Common myeloid progenitor, CD34-positive (primary cell): ENCODE data around the gene SMCR8.

Source experiments
- CTCF ChIA-PET: fragments of 350-600 bp; sonication (Branson Sonifier 250); formaldehyde crosslinking; loops from one replicate; lab custom pipeline; 2021; ENCODE audit warnings: antibody characterized with exemption; lab: Charles Lee
- POLR2A ChIA-PET: fragments of 350-600 bp; sonication (Branson Sonifier 250); formaldehyde crosslinking; loops from one replicate; lab custom pipeline; 2021; ENCODE audit warnings: antibody characterized with exemption; lab: Charles Lee
- DNase-seq, 3 donors: peaks; one replicate each; pipeline versions ENCODE4 v3.0.0 to v3.0.0-alpha.2; 2013
- H3K27ac ChIP-seq, 2 experiments: 1 replicate in 1 of 2; 2 replicates in 1 of 2; pipeline ENCODE4 v1.7.0; 2013; ENCODE audit warnings: inconsistent platforms in 2 of 2, low read length in 2 of 2, mild to moderate bottlenecking in 2 of 2, low read depth in 1 of 2, moderate library complexity in 1 of 2; ENCODE audit not compliant: severe bottlenecking in 2 of 2, insufficient read depth in 1 of 2, poor library complexity in 1 of 2
- H3K27me3 ChIP-seq, 5 experiments: replicated peaks in 2 of 5; 1 replicate in 3 of 5; 2 replicates in 2 of 5; pipeline versions ENCODE4 v1.6.1 to v1.7.0; 2013; ENCODE audit warnings: low read length in 4 of 5, mild to moderate bottlenecking in 2 of 5, moderate library complexity in 2 of 5, inconsistent platforms in 1 of 5; ENCODE audit not compliant: insufficient read depth in 5 of 5, control insufficient read depth in 4 of 5
- H3K36me3 ChIP-seq, 4 experiments: 1 replicate in 2 of 4; 2 replicates in 2 of 4; pipeline versions ENCODE4 v1.6.1 to v1.7.0; 2013; ENCODE audit warnings: low read length in 3 of 4, control low read depth in 1 of 4, mild to moderate bottlenecking in 1 of 4; ENCODE audit not compliant: control insufficient read depth in 4 of 4, insufficient read depth in 4 of 4
- H3K4me1 ChIP-seq, 4 experiments: 1 replicate in 3 of 4; 2 replicates in 1 of 4; pipeline versions ENCODE4 v1.6.1 to v1.7.1; 2013; ENCODE audit warnings: low read length in 3 of 4, mild to moderate bottlenecking in 3 of 4, control low read depth in 1 of 4, inconsistent platforms in 1 of 4, moderate library complexity in 1 of 4; ENCODE audit not compliant: control insufficient read depth in 4 of 4, insufficient read depth in 4 of 4; ENCODE audit errors: control extremely low read depth in 1 of 4
- H3K4me3 ChIP-seq, 7 experiments: 1 replicate in 4 of 7; 2 replicates in 3 of 7; pipeline versions ENCODE4 v1.5.1 to v1.7.0; 2013; ENCODE audit warnings: mild to moderate bottlenecking in 7 of 7, low read length in 6 of 7, moderate library complexity in 6 of 7, inconsistent platforms in 2 of 7, low read depth in 2 of 7, control low read depth in 1 of 7; ENCODE audit not compliant: insufficient read depth in 4 of 7, control insufficient read depth in 1 of 7; ENCODE audit errors: extremely low read depth in 1 of 7
- H3K9me3 ChIP-seq, 5 experiments: 1 replicate in 4 of 5; 2 replicates in 1 of 5; pipeline versions ENCODE4 v1.6.1 to v1.7.1; 2013; ENCODE audit warnings: low read length in 4 of 5, mild to moderate bottlenecking in 2 of 5, inconsistent platforms in 1 of 5, low read depth in 1 of 5, moderate library complexity in 1 of 5; ENCODE audit not compliant: control insufficient read depth in 4 of 5, insufficient read depth in 2 of 5; ENCODE audit errors: control extremely low read depth in 1 of 5
- WGBS: methylation state at CpG from one replicate; pipeline ENCODE4 v1.1.5; 2013; ENCODE audit not compliant: insufficient coverage; 5-methylcytosine and 5-hydroxymethylcytosine counted together

The SMCR8 gene

GRCh38 chr17:18318117-18318516 is 3.0 kb downstream of the SMCR8 start:
- 86% methylated on average over 6 of the region's 7 CpGs for WGBS
- H3K27ac ChIP-seq: peak overlapping the region in 1 of 2 experiments; percentile 56
- peaks cover 18 to 51% (median 46%) of the 10 kb centered on the region in 4 experiments for H3K4me1 ChIP-seq
- H3K9me3 ChIP-seq: no peaks in the 10 kb centered on the region
- CTCF ChIA-PET: interaction anchor here (0.8 kb wide), 1 partner anchor 69 kb away, joined by 3 read pairs; no protein-coding TSS in a partner anchor
- peaks cover 0 to 58% (median 42%) of the 10 kb centered on the region in 4 experiments for H3K36me3 ChIP-seq
- POLR2A ChIA-PET: no interaction called here
- no peak for DNase-seq
- H3K27me3 ChIP-seq: no peaks in the 10 kb centered on the region
- peak overlapping the region in 2 of 7 experiments; percentile 1 to 39 for H3K4me3 ChIP-seq

GRCh38 chr17:18318771-18319450 is 3.8 kb downstream of the SMCR8 start:
- Histone ChIP-seq H3K27me3 (no peaks in the 10 kb centered on the region), H3K9me3 (no peaks in the 10 kb centered on the region), H3K36me3 (peaks cover 1 to 66% (median 50%) of the 10 kb centered on the region in 4 experiments), H3K27ac (no peak overlapping the region), H3K4me1 (peaks cover 10 to 43% (median 39%) of the 10 kb centered on the region in 4 experiments), H3K4me3 (peak overlapping the region in 1 of 7 experiments; percentile 4)
- CTCF ChIA-PET: interaction anchor here (2.2 to 2.3 kb wide), 2 partner anchors 10 to 177 kb away, joined by 9 to 10 read pairs; no protein-coding TSS in a partner anchor
- POLR2A ChIA-PET: no interaction called here
- no peak for DNase-seq
- 92% methylated on average over 13 of the region's 18 CpGs for WGBS

- Histone ChIP-seq H3K4me1 (peaks cover 6 to 40% (median 35%) of the 10 kb centered on the region in 4 experiments), H3K36me3 (peaks cover 7 to 74% (median 55%) of the 10 kb centered on the region in 4 experiments), H3K4me3 (no peak overlapping the region), H3K9me3 (no peaks in the 10 kb centered on the region), H3K27ac (no peak overlapping the region), H3K27me3 (no peaks in the 10 kb centered on the region)
- ChIA-PET CTCF (interaction anchor here (0.6 to 2.3 kb wide), 10 partner anchors 10 to 445 kb away, joined by 3 to 10 read pairs (median 4); no protein-coding TSS in a partner anchor), POLR2A (no interaction called here)
- DNase-seq: peak; percentile 42 to 67 (median 61)
- 83% methylated on average over 12 of the region's 13 CpGs for WGBS
Observed at GRCh38 chr17:18319604-18320256, 4.6 kb downstream of the SMCR8 start.

- no peak for DNase-seq
- Histone ChIP-seq H3K27ac (no peak overlapping the region), H3K36me3 (peaks cover 7 to 80% (median 59%) of the 10 kb centered on the region in 4 experiments), H3K27me3 (no peaks in the 10 kb centered on the region), H3K9me3 (no peaks in the 10 kb centered on the region), H3K4me3 (no peak overlapping the region), H3K4me1 (peaks cover 6 to 40% (median 35%) of the 10 kb centered on the region in 4 experiments)
- ChIA-PET CTCF (interaction anchor here (0.6 to 2.3 kb wide), 11 partner anchors 9 to 444 kb away, joined by 3 to 10 read pairs (median 4); no protein-coding TSS in a partner anchor), POLR2A (no interaction called here)
- 100% methylated on average over 7 of the region's 7 CpGs for WGBS
Observed at GRCh38 chr17:18320301-18320700, 5.2 kb downstream of the SMCR8 start.

- CTCF ChIA-PET: interaction anchor here (0.6 to 2.3 kb wide), 7 partner anchors 11 to 175 kb away, joined by 3 to 9 read pairs (median 4); no protein-coding TSS in a partner anchor
- H3K36me3 ChIP-seq: peaks cover 11 to 80% (median 64%) of the 10 kb centered on the region in 4 experiments
Observed at GRCh38 chr17:18321309-18321708, 6.2 kb downstream of the SMCR8 start.

GRCh38 chr17:18322522-18322921 is 7.4 kb downstream of the SMCR8 start:
- Histone ChIP-seq H3K9me3 (no peaks in the 10 kb centered on the region), H3K36me3 (peaks cover 16 to 82% (median 62%) of the 10 kb centered on the region in 4 experiments), H3K27me3 (no peaks in the 10 kb centered on the region), H3K4me1 (peaks cover 0 to 23% (median 16%) of the 10 kb centered on the region in 4 experiments), H3K27ac (no peak overlapping the region), H3K4me3 (no peak overlapping the region)
- POLR2A ChIA-PET: no interaction called here
- 96% methylated on average over 10 of the region's 12 CpGs for WGBS
- CTCF ChIA-PET: interaction anchor here (0.7 to 1.9 kb wide), 3 partner anchors 9 to 74 kb away, joined by 3 to 4 read pairs (median 4); no protein-coding TSS in a partner anchor
- no peak for DNase-seq

More at GRCh38 chr17:18321309-18321708, 6.2 kb downstream of the SMCR8 start:
- 95% methylated on average over 5 of the region's 5 CpGs for WGBS
- DNase-seq: no peak
- H3K27me3 ChIP-seq: no peaks in the 10 kb centered on the region
- no peak overlapping the region for H3K27ac ChIP-seq
- H3K9me3 ChIP-seq: no peaks in the 10 kb centered on the region
- POLR2A ChIA-PET: no interaction called here
- H3K4me1 ChIP-seq: peaks cover 0 to 33% (median 27%) of the 10 kb centered on the region in 4 experiments
- no peak overlapping the region for H3K4me3 ChIP-seq
